Endometrial microvascular endothelial cells (primary cell): Measurements from ENCODE around the gene TFDP1. TPM values are rescaled to one million over a fixed set of nuclear protein-coding genes. Genes with fewer than 3 reads are reported as not detected.

Experiments
- in situ Hi-C: cut with HindIII; loops from 2 replicates; pipeline ENCODE4 v1.10.0; 2017; ENCODE audit warnings: low sequenced_read_pairs, low pct_unique_long_range_greater_than_20kb; ENCODE audit errors: inconsistent ontology term
- total RNA-seq: library from RNA; depleted of rRNA; stranded (reverse); fragments of >200 nt; gene quantifications from one replicate; pipeline ENCODE4 v1.2.3, GENCODE V29; 2015; ENCODE audit errors: inconsistent ontology term

The TFDP1 gene
- total RNA-seq, 1 donor from 2014 or later: 116 TPM

- in situ Hi-C loops: no loop called here
These were observed 82.6 kb downstream of the TFDP1 start, which contains the start of gene GRK1 for GRCh38 chr13:113666951-113667701. GRK1 (plus strand) TSS chr13:113667219; CDS start chr13:113667387, 168 bp downstream.

- in situ Hi-C loops: no loop called here
These were observed 83.4 kb downstream of the TFDP1 start for GRCh38 chr13:113667771-113668490.

GRCh38 chr13:113668491-113668971 is 84.0 kb downstream of the TFDP1 start:
- in situ Hi-C loops: no loop called here

GRCh38 chr13:113669231-113669754 is 84.7 kb downstream of the TFDP1 start:
- in situ Hi-C loops: no loop called here

- in situ Hi-C loops: no loop called here
These were observed 85.3 kb downstream of the TFDP1 start for GRCh38 chr13:113669755-113670341.

- in situ Hi-C loops: no loop called here
These were observed 86.0 kb downstream of the TFDP1 start for GRCh38 chr13:113670541-113670940.

- in situ Hi-C loops: no loop called here
These were observed 86.8 kb downstream of the TFDP1 start for GRCh38 chr13:113671066-113672001.

GRCh38 chr13:113672002-113672651 is 87.6 kb downstream of the TFDP1 start:
- in situ Hi-C loops: no loop called here

Other genes with a start within 250 kb of the TFDP1 start
- gene GRTP1, start 220.6 kb upstream of the TFDP1 start, total RNA-seq: not detected
- gene ADPRHL1, start 131.3 kb upstream of the TFDP1 start, total RNA-seq: 17.5 TPM
- gene DCUN1D2, start 94.0 kb upstream of the TFDP1 start, total RNA-seq: 3.0 TPM
- gene ATP4B, start 73.4 kb downstream of the TFDP1 start, total RNA-seq: not detected
- not detected for gene GRK1, start 82.5 kb downstream of the TFDP1 start, total RNA-seq
- 31.3 TPM for gene TMEM255B, start 174.5 kb downstream of the TFDP1 start, total RNA-seq